Stimulated activated CD4-positive, alpha-beta T cell treated with anti-CD3 and anti-CD28 coated beads, Interleukin-12 subunit alpha, Interleukin-12 subunit beta, amount 100 ng/mL, for 24 hours (primary cell): ENCODE results near the gene SLC28A1.
"Not testable (repeated sequence)": the region's sequence is repeated elsewhere in the genome, so short reads cannot be mapped to it uniquely, and the experiment has no call there.

Source experiments
- DNase-seq, 2 experiments: peaks; one replicate each; pipeline ENCODE4 v3.0.0-alpha.2; 2020; ENCODE audit warnings: low read depth in 2 of 2

Gene SLC28A1

GRCh38 chr15:84910928-84911623 lies 26.6 kb downstream of the SLC28A1 start:
- no peak for DNase-seq

DNA sequence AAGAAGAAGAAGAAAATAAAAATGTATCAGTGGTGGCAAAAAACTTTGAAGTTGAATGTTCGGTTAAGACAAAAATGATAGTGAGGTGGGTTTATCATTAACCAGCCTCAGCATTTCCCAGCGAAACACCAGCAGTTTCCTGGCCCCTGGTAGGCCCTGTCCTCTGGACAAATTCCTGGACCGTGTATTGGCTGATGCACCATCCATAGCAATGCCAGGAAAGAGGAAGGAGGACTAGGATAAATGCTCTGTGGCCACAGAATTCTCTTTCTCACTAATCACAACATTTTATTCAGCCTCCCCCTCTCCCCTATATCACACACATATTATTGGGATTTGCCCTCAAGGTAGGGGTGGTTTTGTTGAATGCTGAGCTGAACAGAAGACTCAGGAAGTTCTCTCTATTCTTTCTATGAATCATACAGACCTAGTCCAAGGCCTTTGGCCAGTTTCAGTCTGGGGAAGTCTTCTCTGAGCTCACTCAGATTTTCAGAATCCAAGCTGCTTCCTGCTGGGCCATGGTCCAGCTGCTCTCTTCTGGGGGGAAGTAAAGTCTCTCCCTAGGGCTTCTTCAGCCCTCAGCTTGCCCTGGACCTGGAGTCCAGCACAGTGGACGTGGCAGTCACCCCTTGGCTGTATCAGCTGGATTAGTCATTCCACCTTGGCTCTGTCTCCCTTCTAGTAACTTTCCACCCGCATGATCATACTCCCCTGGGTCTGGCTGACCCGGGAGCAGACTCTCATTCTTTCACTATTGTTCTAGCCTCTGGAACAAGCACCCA lies 27.6 kb downstream of the SLC28A1 start:
- DNase-seq, result no peak

- DNase-seq, result no peak
Measured at GRCh38 chr15:84913360-84913723, 28.9 kb downstream of the SLC28A1 start.

GRCh38 chr15:84914351-84914750 lies 29.9 kb downstream of the SLC28A1 start:
- no peak for DNase-seq

DNA sequence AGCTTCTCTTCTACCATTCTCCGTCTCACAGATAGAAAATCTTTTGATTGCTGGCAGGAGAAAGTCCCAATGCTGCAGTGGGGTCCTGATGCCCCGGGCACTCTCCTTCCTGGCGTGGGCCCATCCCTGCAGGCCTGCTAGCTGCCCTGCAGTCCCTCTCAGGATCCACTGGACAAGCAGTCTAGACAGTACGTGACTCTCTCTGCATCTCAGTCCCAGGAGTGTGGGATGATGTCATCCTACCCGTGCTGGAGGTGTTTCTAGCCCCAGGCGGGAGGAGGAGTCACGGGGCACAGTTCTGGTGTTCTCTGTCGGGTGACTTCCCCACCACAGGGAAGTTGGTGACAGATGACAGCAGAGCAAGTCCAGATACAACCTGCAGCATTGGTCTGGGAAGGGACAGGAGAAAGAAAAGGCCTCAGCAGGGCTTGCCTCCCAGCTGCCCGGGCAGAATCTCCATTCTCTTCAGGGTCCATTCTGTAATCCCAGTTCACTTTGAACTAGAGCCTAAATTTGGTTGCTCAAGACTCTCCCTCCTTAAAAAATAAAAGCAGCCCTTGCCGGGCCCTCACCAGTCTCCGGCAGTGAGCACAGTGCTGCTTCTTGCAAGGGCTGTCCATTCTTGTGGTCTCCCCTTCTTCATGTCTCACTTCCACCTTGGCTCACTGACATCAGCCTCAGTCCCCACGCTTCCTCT lies 30.6 kb downstream of the SLC28A1 start:
- peak in 1 of 2 experiments; percentile 16 for DNase-seq

GRCh38 chr15:84915606-84915958 lies 31.1 kb downstream of the SLC28A1 start:
- DNase-seq, result no peak

DNA sequence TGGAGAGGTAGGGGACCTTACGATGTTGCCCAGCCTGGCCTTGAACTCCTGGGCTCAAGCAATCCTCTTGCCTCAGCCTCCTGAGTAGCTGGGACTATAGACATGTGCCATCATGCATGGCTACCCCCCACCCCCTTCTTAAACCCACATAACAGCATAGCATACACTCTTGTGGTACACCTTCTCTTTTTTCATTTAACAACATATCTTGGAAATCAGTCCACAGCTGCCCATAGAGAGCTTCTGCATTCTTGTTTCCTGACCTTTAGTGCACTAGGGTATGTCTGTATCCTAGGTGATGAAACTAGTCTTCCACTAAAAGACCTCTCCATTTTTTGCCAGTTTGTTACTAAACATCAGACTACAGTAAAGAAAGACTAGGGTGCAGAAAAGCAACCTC lies 33.0 kb downstream of the SLC28A1 start:
- no peak for DNase-seq

- no peak for DNase-seq
Measured at GRCh38 chr15:84919106-84919667, 34.7 kb downstream of the SLC28A1 start.

DNA sequence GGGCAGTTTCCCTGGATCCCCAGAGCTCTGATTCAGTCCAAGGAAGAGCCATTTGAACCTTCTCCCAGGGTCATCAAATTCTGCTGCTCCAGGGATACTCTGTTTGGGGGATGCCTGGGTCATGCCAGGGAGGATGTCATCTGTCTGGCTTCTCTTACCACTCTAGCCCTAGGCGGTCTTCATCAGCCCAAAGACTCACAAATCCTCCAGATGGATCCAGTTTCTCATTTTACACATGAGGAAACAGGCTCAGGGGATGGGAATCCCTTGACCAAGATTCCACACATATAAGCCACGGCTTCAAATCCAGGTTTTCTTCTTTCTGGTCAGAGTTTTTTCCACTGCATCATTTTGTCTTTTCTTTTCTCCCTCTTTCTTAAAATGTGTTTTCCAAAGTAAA lies 36.7 kb downstream of the SLC28A1 start:
- no peak for DNase-seq

- no peak for DNase-seq
Measured at GRCh38 chr15:84922530-84922929, 38.1 kb downstream of the SLC28A1 start.

DNA sequence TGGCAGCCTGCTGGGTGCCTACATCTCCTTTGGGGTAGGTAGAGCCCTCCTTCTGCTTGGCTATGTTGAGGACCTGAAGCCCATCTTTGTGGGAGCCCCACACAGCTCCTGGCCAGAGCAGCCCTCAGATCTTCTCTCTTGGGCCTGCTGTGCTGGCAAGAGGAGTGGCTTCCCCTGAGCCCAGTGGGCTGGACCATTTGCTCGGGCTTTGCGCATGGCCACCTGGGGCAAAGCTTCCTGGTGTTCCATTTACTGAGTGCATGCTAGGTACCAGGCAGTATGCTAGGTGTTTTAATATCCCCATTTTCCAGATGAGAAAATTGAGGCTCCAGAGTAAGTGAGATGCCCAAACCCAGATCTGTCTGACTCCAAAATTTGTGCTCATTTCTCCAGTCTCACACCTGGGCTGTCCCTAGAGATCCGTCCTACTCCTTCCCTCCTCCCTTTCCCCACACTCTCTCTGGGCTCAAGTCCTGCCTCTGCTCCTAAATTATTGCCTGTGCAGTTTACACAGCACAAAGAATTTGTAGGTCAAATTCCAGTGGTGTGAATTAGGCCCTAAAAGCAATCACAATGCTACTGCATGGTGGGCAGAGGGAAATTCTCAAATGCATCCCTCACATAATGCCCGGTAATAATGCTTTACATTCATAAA lies 39.7 kb downstream of the SLC28A1 start:
- no peak for DNase-seq

DNA sequence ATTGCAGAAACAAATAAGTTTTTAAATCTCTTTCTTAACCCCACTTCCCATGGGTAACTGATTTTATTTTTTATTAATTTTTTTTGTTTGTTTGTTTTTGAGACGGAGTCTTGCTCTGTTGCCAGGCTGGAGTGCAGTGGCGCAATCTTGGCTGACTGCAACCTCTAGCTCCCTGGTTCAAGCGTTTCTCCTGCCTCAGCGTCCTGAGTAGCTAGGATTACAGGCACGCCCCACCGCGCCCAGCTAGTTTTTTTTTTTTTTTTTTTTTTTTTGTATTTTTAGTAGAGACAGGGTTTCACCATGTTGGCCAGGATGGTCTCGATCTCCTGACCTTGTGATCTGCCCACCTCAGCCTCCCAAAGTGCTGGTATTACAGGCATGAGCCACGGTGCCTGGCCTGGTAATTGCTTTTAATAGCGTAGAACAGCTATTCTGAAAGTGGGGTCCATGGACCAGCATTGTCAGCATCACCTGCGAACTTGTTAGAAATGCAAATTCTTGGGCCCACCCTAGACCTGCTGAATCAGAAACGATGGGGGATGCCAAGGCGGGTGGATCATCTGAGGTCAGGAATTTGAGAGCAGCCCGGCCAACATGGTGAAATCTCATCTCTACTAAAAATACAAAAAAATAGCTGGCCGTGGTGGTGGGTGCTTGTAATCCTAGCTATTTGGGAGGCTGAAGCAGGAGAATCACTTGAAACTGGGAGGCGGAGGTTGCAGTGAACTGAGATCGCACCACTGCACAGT lies 40.5 kb downstream of the SLC28A1 start:
- not testable (repeated sequence) for DNase-seq

- no peak for DNase-seq
Measured at GRCh38 chr15:84925906-84926305, 41.4 kb downstream of the SLC28A1 start.

DNA sequence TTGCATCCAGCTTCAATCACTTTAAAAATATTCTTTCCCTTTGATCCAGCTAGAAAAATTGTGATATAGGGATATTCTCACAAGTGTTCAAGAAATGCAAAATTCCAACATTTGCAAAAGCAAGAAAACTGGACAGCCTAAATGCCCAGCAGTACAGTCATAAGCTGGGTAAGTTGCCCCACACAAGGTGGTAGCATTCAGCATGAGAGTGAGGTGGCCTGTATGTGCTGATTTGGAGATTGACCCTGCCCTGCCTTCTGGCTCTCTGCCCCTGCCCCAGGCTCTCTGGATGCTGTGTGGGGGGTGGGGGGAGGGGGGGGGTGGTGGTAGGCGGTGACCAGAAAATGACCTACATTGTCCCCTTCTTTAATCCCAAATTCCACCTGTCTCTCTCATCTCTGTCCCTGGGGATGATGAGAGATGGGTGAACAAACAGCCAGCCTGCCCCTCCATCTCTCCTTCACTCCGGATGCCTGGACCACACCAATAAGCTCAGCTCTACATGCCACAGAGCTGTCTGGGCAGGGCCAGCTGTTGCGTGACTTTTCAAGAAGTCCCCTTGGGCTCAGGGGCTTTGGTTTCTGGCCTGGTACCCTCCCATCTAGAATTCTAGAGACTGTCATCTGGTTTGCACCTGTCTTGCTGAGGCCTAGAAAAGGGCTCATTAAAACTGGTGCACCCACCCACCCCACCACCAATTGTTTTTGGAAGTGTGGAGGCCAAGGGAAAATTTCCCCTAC lies 42.2 kb downstream of the SLC28A1 start:
- no peak for DNase-seq

DNA sequence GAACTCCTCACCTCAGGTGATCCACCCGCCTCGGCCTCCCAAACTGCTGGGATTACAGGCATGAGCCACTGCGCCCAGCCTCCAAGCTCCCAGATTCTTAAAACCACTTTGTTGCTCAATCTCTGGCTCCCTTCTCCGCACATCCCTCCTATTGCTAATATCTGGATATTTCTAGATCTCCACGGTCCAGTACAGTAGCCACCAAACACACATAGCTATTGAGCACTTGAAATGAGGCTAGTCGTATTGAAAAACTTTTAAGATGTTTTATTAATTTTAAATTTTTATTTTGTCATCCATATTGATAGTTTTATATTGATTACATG lies 44.3 kb downstream of the SLC28A1 start:
- no peak for DNase-seq

- DNase-seq, result no peak
Measured at GRCh38 chr15:84929795-84930603, 45.5 kb downstream of the SLC28A1 start.

- no peak for DNase-seq
Measured at GRCh38 chr15:84934942-84935729, 50.7 kb downstream of the SLC28A1 start.

DNA sequence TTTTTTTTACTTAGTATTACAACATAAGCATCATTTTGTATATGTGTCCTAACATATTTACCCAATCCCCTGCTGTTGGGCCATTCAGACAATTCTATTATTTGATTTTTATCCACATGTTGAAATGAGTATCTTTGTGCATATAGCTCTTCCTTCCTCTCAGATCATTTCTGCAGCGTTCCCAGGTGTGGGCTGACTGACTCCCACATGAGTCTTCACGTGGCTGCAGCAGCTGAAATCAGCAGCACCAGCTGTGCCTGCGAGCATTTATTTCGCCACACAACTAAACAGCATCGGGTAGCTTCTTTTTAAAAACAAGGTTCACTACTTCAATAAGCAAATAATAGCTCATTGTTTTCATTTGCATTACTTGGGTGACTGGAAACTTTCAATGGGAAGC lies 52.7 kb downstream of the SLC28A1 start:
- DNase-seq, result no peak

GRCh38 chr15:84938726-84939125 lies 54.3 kb downstream of the SLC28A1 start:
- no peak for DNase-seq
